ENCODE data around the gene METTL4.
"Not testable (repeated sequence)": the region's sequence is repeated elsewhere in the genome, so short reads cannot be mapped to it uniquely, and the experiment has no call there.

The METTL4 gene

DNA sequence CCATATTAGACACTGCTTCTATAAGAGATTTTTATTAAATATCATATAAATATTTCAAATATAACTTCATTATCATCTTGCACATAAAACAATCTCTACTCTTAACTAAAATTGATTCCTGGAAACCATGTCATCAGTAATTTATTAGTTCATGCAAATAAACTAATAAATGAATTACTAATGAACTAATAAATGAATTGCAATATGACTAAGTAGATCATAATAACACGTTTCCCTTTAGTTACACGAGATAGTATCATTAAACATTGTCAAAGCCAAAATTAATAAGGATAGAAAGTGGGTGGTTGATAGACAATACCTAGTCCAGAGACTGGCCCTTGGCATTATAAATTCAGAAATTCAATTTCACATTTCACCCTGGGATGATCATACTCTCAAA lies 26.1 kb downstream of the METTL4 start:
- no peaks in the 10 kb centered on the region for H3K9me3 Mint-ChIP-seq
- no peaks in the 10 kb centered on the region for H3K27me3 Mint-ChIP-seq
- H3K4me1 Mint-ChIP-seq (ENCODE audit: low read depth): peaks cover 4% of the 10 kb centered on the region
- peaks cover 18% of the 10 kb centered on the region for H3K36me3 Mint-ChIP-seq (ENCODE audit: low read depth)
- H3K27ac Mint-ChIP-seq: no peak overlapping the region
- H3K4me3 Mint-ChIP-seq: no peak overlapping the region

- not testable (repeated sequence) for H3K9me3 Mint-ChIP-seq; H3K4me3 Mint-ChIP-seq; H3K27me3 Mint-ChIP-seq; H3K27ac Mint-ChIP-seq; H3K4me1 Mint-ChIP-seq (ENCODE audit: low read depth)
- peaks cover 25% of the 10 kb centered on the region for H3K36me3 Mint-ChIP-seq (ENCODE audit: low read depth)
Observed at GRCh38 chr18:2541925-2542563, 29.3 kb downstream of the METTL4 start.

GRCh38 chr18:2540575-2540974 lies 30.7 kb downstream of the METTL4 start:
- H3K27ac Mint-ChIP-seq: no peak overlapping the region
- H3K36me3 Mint-ChIP-seq (ENCODE audit: low read depth): peaks cover 19% of the 10 kb centered on the region
- H3K27me3 Mint-ChIP-seq: no peaks in the 10 kb centered on the region
- no peaks in the 10 kb centered on the region for H3K9me3 Mint-ChIP-seq
- H3K4me3 Mint-ChIP-seq: no peak overlapping the region
- peaks cover 2% of the 10 kb centered on the region for H3K4me1 Mint-ChIP-seq (ENCODE audit: low read depth)

DNA sequence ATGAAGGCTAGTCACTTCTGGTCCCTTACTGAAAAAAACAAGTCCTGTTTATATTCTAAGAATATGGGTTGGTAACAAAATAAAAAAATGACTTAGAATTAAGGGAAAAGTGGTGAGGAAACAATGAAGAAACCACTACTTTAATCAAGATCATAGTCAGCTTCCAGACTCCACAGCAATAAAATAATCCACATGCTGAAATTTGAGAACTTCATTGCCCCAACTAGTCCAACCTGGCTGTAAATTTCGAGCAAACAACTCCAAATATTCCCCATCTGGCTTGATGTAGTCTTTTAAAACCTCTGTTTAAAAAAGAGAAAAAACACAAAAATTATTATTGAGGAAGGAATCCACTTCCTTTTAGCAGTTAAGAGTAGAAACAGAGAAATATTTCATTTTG lies 32.5 kb downstream of the METTL4 start:
- Mint-ChIP-seq H3K27me3 (no peaks in the 10 kb centered on the region), H3K36me3 (ENCODE audit: low read depth) (peaks cover 27% of the 10 kb centered on the region), H3K27ac (no peak overlapping the region), H3K4me3 (no peak overlapping the region), H3K9me3 (no peaks in the 10 kb centered on the region), H3K4me1 (ENCODE audit: low read depth) (peaks cover 4% of the 10 kb centered on the region)

DNA sequence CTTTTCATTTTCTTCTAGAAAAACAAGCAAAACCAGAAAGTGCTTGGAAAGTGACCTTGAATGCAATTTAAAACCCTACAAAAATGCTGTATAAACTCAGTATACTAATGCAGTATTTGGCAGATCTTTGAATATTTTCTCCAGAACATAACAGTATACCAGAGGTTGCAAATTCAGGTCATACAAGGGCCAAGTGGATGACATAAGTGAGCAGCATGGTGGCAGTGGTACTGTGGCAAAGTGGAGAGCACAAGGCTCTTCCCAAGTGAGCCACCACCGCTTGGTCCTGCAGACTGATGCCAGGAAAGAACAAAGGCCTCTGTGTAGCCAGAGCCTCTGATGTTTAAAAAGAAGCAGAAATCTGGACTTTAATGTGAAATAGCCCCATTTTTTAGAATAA lies 33.1 kb downstream of the METTL4 start:
- no peak overlapping the region for H3K27ac Mint-ChIP-seq
- H3K9me3 Mint-ChIP-seq: no peaks in the 10 kb centered on the region
- peaks cover 4% of the 10 kb centered on the region for H3K4me1 Mint-ChIP-seq (ENCODE audit: low read depth)
- H3K27me3 Mint-ChIP-seq: no peaks in the 10 kb centered on the region
- H3K36me3 Mint-ChIP-seq (ENCODE audit: low read depth): peaks cover 26% of the 10 kb centered on the region
- H3K4me3 Mint-ChIP-seq: no peak overlapping the region

DNA sequence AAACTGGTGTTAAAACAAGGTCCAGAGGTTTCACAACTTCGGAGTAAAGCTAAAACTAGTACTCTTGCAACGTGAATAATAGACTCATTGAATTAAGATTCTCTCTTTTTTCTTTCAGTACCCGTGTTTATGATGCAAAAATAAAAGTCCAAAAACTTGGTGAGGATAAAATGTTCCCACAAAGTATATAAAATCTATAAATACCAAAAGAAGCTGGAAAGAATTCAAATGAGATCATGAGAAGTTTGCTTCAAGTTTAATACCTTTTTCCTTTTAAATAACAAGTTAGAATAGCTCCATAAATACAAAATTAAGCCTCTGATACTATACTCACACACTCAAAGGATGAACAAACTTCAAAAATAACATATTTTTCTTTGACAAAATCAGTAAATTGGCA lies 34.0 kb downstream of the METTL4 start:
- H3K4me3 Mint-ChIP-seq: no peak overlapping the region

GRCh38 chr18:2536493-2536892 lies 34.8 kb downstream of the METTL4 start:
- no peak overlapping the region for H3K4me3 Mint-ChIP-seq
- peaks cover 4% of the 10 kb centered on the region for H3K4me1 Mint-ChIP-seq (ENCODE audit: low read depth)
- H3K36me3 Mint-ChIP-seq (ENCODE audit: low read depth): peaks cover 39% of the 10 kb centered on the region
- H3K9me3 Mint-ChIP-seq: no peaks in the 10 kb centered on the region
- H3K27me3 Mint-ChIP-seq: no peaks in the 10 kb centered on the region
- H3K27ac Mint-ChIP-seq: no peak overlapping the region

More for the DNA sequence above, 34.0 kb downstream of the METTL4 start:
- no peaks in the 10 kb centered on the region for H3K27me3 Mint-ChIP-seq
- H3K9me3 Mint-ChIP-seq: no peaks in the 10 kb centered on the region
- peaks cover 4% of the 10 kb centered on the region for H3K4me1 Mint-ChIP-seq (ENCODE audit: low read depth)
- peaks cover 35% of the 10 kb centered on the region for H3K36me3 Mint-ChIP-seq (ENCODE audit: low read depth)
- H3K27ac Mint-ChIP-seq: no peak overlapping the region

DNA sequence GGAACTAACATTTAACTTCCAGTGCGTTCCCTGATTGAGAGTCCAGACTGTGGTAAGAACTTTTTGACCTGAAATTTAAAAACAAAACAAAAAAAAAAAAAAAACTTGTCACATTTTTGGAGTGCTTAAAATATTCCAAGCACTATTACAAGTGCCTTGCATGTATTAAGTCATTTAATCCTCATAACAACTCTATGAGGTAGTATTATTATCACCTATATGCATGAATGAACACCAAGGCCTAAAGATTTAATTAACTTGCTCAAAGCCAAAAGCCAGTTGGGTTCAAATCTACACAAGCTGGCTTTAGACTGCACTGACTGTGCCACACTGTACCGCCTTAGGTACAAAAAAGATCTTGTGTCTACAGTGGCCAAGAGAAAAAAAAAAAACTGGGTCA lies 35.2 kb downstream of the METTL4 start:
- Mint-ChIP-seq H3K4me1 (ENCODE audit: low read depth) (peaks cover 4% of the 10 kb centered on the region), H3K9me3 (no peaks in the 10 kb centered on the region), H3K36me3 (ENCODE audit: low read depth) (peaks cover 40% of the 10 kb centered on the region), H3K27ac (no peak overlapping the region), H3K4me3 (no peak overlapping the region), H3K27me3 (no peaks in the 10 kb centered on the region)

GRCh38 chr18:2535419-2535910 lies 35.8 kb downstream of the METTL4 start:
- H3K27me3 Mint-ChIP-seq: no peaks in the 10 kb centered on the region
- H3K36me3 Mint-ChIP-seq (ENCODE audit: low read depth): peaks cover 40% of the 10 kb centered on the region
- no peak overlapping the region for H3K4me3 Mint-ChIP-seq
- no peaks in the 10 kb centered on the region for H3K9me3 Mint-ChIP-seq
- H3K4me1 Mint-ChIP-seq (ENCODE audit: low read depth): peaks cover 4% of the 10 kb centered on the region
- no peak overlapping the region for H3K27ac Mint-ChIP-seq

DNA sequence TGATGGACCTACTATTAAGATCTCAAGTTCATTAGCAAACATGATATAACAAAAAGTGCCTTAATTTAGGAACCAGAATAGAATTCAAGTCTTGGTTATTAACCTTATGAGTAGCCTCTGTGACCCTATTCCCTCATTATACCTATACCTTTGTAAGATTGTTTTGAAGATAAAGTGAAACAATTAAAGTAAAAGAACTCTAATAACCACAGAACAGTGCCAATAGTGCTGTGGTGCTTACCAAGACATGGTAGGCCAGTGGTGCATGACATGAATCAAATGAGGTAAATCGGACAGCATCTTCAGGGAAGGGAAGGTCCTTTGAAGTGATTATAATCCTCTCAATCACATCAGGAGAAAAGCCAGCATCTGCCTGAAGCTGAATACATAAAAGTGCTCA lies 36.4 kb downstream of the METTL4 start:
- no peak overlapping the region for H3K27ac Mint-ChIP-seq
- H3K4me1 Mint-ChIP-seq (ENCODE audit: low read depth): peaks cover 4% of the 10 kb centered on the region
- peaks cover 37% of the 10 kb centered on the region for H3K36me3 Mint-ChIP-seq (ENCODE audit: low read depth)
- no peak overlapping the region for H3K4me3 Mint-ChIP-seq
- H3K9me3 Mint-ChIP-seq: no peaks in the 10 kb centered on the region
- no peaks in the 10 kb centered on the region for H3K27me3 Mint-ChIP-seq

GRCh38 chr18:2532797-2533196 lies 38.5 kb downstream of the METTL4 start:
- Mint-ChIP-seq H3K36me3 (ENCODE audit: low read depth) (peaks cover 35% of the 10 kb centered on the region), H3K4me3 (no peak overlapping the region), H3K27ac (no peak overlapping the region), H3K9me3 (no peaks in the 10 kb centered on the region), H3K27me3 (no peaks in the 10 kb centered on the region), H3K4me1 (ENCODE audit: low read depth) (peaks cover 4% of the 10 kb centered on the region)

DNA sequence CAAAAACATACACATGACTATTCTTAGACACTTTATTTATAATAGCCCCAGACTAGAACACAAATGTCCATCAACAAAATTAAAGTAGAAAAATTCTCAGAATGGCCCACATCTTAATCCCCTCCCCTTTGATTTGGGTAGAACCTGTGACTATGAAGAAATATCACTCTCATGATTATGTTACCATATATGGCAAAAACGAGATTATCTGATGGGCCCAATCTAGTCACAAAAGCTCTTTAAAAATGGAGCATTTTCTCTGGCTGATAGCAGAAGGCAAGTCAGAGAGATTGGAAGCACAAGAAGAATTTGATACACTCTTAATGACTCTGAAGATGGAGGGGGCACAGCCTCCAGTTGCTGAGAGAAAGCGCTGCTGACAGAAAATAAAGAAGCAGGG lies 39.6 kb downstream of the METTL4 start:
- H3K9me3 Mint-ChIP-seq: no peaks in the 10 kb centered on the region
- H3K27ac Mint-ChIP-seq: no peak overlapping the region
- H3K27me3 Mint-ChIP-seq: no peaks in the 10 kb centered on the region
- peaks cover 32% of the 10 kb centered on the region for H3K36me3 Mint-ChIP-seq (ENCODE audit: low read depth)
- H3K4me1 Mint-ChIP-seq (ENCODE audit: low read depth): peaks cover 4% of the 10 kb centered on the region
- H3K4me3 Mint-ChIP-seq: no peak overlapping the region

- Mint-ChIP-seq H3K4me1 (ENCODE audit: low read depth) (no peaks in the 10 kb centered on the region), H3K9me3 (no peaks in the 10 kb centered on the region), H3K4me3 (no peak overlapping the region), H3K27ac (no peak overlapping the region), H3K27me3 (no peaks in the 10 kb centered on the region), H3K36me3 (ENCODE audit: low read depth) (peaks cover 22% of the 10 kb centered on the region)
Observed at GRCh38 chr18:2529154-2529553, 42.2 kb downstream of the METTL4 start.

- no peak overlapping the region for H3K27ac Mint-ChIP-seq
Observed at GRCh38 chr18:2526329-2526728, 45.0 kb downstream of the METTL4 start.

GRCh38 chr18:2524794-2525198 lies 46.5 kb downstream of the METTL4 start:
- not testable (repeated sequence) for H3K36me3 Mint-ChIP-seq (ENCODE audit: low read depth); H3K9me3 Mint-ChIP-seq; H3K4me3 Mint-ChIP-seq; H3K27ac Mint-ChIP-seq; H3K27me3 Mint-ChIP-seq; H3K4me1 Mint-ChIP-seq (ENCODE audit: low read depth)

More at GRCh38 chr18:2526329-2526728, 45.0 kb downstream of the METTL4 start:
- no peaks in the 10 kb centered on the region for H3K9me3 Mint-ChIP-seq
- H3K4me3 Mint-ChIP-seq: no peak overlapping the region
- no peaks in the 10 kb centered on the region for H3K27me3 Mint-ChIP-seq
- H3K4me1 Mint-ChIP-seq (ENCODE audit: low read depth): peaks cover 4% of the 10 kb centered on the region
- H3K36me3 Mint-ChIP-seq (ENCODE audit: low read depth): peaks cover 5% of the 10 kb centered on the region

DNA sequence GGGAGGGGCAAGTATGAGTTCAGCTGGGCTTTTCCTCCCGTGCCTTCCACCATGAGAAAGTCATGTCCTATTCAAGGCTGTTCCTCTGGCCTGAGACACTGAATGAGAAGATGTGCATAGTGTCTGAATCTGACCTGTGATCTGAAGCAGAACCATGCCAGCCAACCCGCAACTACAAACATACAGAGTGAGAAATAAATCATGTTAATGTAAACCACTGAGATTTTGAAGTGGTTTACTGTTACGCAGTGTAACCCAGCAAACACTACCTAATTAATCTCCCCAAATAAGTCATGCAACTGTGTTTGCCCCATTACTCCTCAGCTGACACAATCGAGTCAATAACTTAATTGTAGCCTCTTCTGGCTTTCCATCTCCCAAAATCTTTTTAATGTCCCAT lies 49.2 kb downstream of the METTL4 start:
- Mint-ChIP-seq H3K4me1 (ENCODE audit: low read depth) (peaks cover 4% of the 10 kb centered on the region), H3K27me3 (no peaks in the 10 kb centered on the region), H3K27ac (no peak overlapping the region), H3K9me3 (no peaks in the 10 kb centered on the region), H3K4me3 (no peak overlapping the region), H3K36me3 (ENCODE audit: low read depth) (no peaks in the 10 kb centered on the region)
